HG02610 (cell line): Measurements from ENCODE around the gene SMG5.
A peak's percentile ranks its signal among the peaks of the same experiment; 100 is the strongest.
"Not testable (repeated sequence)": the region's sequence is repeated elsewhere in the genome, so short reads cannot be mapped to it uniquely, and the experiment has no call there.

ENCODE experiments used
- ATAC-seq: cut with Tn5 transposase; IDR thresholded peaks from one replicate; pipeline ENCODE4 v1.9.1; 2021; ENCODE audit warnings: mild to moderate bottlenecking, moderate library complexity; ENCODE audit not compliant: unreplicated experiment

Gene SMG5

GRCh38 chr1:156216361-156217086 is 66.1 kb downstream of the SMG5 start:
- ATAC-seq, result not testable (repeated sequence)

- ATAC-seq, result no peak
These were observed 68.4 kb downstream of the SMG5 start for GRCh38 chr1:156214024-156214748.

- no peak for ATAC-seq
These were observed 69.0 kb downstream of the SMG5 start for GRCh38 chr1:156213644-156213966.

GRCh38 chr1:156212833-156213643 is 69.6 kb downstream of the SMG5 start, which contains the start of gene PMF1:
TSS of gene PMF1 (plus strand) at chr1:156213007. CDS start at chr1:156213016, 9 bp downstream.
- peak; percentile 87 for ATAC-seq

- no peak for ATAC-seq
These were observed 70.5 kb downstream of the SMG5 start for GRCh38 chr1:156212130-156212529.

GRCh38 chr1:156211243-156211642 is 71.4 kb downstream of the SMG5 start:
- no peak for ATAC-seq

GRCh38 chr1:156204686-156205085 is 77.9 kb downstream of the SMG5 start:
- ATAC-seq, result no peak

- no peak for ATAC-seq
These were observed 79.3 kb downstream of the SMG5 start for GRCh38 chr1:156203331-156203730.

GRCh38 chr1:156200044-156200443 is 82.6 kb downstream of the SMG5 start:
- ATAC-seq, result no peak
